NK-92 (cell line): Measurements from ENCODE around the gene HOXB6.

Source experiments
- DNase-seq: peaks from one replicate; lab custom pipeline; 2025; ENCODE audit not compliant: unreplicated experiment; lab: John Stamatoyannopoulos, UW

Gene HOXB6

GRCh38 chr17:48604770-48605329, at the start of gene HOXB6:
HOXB6 (minus strand) TSS chr17:48604986; CDS start chr17:48598150, 6,836 bp downstream.
- DNase-seq = no peak

DNA sequence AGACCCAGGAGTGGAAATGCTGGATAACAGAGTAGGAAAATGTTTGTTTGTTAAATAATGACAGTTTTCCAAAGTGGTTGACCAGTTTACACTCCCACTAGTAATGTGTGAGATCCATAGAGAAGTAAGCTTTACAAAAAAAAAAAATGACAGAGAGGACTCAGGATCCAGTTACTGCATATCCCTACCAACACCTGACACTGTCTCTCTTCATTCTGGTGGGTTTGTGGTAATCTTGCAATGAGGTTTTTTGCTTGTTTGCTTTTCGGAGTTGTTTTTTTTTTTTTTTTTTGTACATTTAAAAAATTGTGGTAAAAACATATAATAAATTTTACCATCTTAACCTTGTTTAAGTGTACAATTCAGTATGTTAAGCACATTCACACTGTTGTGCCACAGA, 45.0 kb upstream of the HOXB6 start:
- no peak for DNase-seq

DNA sequence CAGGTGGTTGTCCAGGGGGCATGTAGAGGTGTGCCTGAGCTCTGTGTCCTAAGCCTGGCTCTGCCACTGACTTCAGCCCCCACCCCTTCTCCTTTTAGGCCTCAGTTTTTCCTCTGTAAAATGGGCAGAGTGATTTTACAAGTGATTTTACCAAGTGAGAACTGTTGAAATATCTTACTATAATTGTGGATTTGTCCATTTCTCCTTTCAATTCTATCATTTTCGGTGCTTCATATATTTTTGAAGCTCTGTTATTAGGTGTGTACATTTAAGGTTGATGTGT, 43.1 kb upstream of the HOXB6 start:
- DNase-seq = no peak

GRCh38 chr17:48647103-48647962, 42.5 kb upstream of the HOXB6 start:
- DNase-seq = no peak

DNA sequence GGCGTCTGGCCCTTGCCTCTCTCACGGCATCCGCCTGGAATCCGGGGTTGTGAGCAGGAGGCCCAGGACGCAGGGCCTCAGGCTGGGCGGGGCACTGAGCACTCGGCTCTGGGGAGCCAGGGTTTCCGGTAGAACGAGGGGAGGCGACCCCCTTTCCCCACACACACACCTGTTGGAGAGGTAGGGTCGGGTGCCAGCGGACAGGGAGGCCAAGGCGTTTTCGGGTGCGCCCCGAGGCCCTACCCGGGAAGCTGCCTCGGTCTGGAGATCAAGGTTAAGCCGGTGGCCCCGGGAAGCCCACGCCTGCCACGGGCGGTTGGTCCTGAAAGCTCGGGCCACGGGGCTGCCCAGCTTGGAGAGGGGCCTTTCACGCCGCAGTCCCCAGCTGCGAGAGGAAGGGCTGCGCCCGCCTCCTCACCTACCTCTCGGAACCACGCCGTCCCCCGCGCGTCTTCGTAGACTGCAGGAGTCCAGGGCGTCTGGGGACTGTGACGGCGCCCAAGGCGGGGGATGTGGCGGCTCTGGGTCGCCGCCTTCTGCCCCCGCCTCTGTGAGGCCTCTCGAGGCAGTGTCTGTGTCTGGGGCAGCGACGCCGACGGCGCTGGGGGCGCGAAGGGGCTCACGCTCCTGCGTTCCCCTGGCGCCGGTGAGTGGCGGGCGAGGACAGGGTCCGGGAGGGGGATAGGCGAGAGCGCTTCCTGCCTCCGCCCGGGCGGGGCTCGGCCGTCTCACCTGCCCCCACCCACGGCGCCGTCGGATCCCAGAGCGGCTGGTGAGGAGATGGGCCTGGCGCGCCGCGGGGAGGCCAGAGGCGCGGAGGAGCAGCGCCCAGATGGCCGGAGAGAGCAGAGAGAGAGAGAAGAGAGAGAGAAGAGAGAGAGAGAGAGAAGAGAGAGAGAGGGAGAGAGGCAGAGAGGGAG, 41.7 kb upstream of the HOXB6 start:
- no peak for DNase-seq

DNA sequence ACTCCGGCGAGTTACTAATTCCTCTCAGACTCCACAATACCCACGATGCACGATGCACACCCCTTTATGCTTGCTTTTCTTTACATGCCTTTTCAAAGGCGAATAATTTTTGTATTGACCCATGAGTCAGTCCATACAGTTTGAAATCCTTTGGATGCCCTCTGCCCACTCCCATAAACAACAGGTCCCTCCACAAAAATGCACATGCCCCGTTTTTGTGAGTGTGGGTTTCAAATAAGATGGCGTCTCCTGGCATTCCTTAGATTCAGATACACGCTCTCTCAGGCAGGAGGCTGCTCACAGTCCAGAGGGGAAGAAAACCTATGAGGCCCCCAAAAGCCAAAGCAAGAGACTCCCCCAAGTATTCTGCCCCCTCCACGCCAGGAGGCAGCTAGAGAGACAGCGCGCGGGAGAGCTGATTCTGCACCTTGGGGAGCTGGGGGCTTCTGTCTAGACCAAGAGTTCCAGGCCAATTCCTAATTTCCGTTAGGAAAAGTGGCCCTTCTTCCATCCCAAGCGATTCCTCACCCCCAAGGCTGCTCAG, 40.9 kb upstream of the HOXB6 start:
- DNase-seq = no peak

- DNase-seq = no peak
Observed at GRCh38 chr17:48644910-48645557, 40.2 kb upstream of the HOXB6 start.

- no peak for DNase-seq
Observed at GRCh38 chr17:48644159-48644558, 39.4 kb upstream of the HOXB6 start.

GRCh38 chr17:48643697-48644012, 38.9 kb upstream of the HOXB6 start:
- no peak for DNase-seq

- DNase-seq = no peak
Observed at GRCh38 chr17:48642843-48643696, 38.3 kb upstream of the HOXB6 start.

DNA sequence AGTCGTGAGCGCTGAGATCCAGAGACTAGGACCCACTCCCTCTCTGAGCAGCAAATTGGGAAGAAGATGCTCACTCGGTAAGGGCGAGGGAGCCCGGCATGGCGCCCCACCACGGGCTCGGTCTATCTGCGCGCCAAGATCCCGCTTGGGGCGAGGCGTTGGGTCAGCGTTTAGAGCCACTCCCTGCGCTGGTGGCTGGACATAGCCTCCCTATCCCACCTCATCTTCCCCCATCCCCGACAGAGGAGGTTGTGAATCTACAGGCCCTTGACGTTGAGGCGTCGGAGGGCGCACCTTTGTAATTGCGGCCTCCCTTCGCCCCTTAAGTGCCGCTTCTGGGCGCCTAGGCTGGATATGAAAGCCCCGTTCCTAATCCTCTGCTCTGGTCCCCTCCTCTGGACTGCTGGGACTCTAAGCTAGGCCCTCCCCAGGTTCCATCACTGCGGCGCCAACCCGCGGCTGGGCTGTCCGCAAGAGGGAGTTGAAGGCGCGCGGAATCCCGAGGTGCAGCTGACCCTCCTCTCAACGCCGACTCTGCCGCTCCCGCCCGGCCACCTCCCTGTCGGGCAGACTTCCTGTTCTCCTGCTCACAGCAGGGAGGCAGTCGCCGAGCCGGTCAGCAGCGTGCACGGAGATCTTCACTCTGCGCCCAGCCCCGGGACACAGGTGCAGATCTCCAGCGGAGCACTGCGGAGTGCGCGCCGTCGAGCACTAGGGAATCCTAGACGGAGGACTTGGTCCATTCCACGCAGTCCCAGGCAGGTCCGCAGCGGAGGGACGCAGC, 37.5 kb upstream of the HOXB6 start:
- no peak for DNase-seq

DNA sequence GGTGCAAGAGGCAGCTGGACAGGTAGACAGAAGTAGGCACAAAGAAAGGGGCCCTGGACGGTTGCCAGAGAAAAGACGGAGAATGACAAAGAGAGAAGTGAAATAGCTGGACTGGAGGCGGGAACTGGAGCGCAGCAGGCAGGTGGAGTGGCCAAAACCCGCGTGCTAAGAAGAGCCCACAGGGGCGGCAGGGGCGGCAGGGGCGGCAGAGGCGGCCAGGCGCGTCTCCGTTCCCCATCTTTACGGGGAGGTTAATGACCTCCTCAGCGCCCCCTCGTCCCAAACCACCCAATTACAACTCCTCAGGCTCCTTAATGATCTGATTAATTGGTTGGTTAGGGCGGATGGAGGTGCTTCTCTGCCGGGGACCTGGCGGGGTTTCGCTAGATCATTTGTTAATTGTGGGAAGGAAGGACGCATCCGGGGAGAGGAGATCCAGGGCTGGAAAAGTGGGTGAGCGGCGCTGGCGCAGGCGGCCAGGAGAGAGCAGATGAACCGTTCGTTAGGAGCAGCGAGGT, 36.8 kb upstream of the HOXB6 start:
- DNase-seq = no peak

GRCh38 chr17:48640858-48641180, 36.0 kb upstream of the HOXB6 start:
- no peak for DNase-seq

GRCh38 chr17:48639982-48640857, 35.4 kb upstream of the HOXB6 start:
- DNase-seq = no peak

DNA sequence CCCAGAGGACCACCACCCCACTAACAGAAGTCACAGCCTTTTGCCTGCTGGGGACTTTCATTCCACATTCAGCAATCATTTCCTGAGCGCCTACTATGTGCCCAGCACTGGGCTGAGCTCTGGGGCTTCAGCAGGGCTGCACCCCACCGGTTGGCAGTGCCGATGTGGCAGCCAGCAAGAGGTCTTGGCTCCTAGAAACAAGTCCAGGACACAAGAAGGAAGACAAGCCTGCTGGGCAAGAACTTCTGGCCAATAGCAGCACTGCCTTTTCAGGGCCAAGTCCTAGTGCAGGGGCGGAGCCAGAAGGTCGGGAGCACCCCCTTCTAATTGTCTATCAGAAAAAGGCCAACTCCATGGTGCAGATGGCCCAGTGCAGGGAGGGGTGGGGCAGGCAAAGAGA, 34.4 kb upstream of the HOXB6 start:
- DNase-seq = no peak

DNA sequence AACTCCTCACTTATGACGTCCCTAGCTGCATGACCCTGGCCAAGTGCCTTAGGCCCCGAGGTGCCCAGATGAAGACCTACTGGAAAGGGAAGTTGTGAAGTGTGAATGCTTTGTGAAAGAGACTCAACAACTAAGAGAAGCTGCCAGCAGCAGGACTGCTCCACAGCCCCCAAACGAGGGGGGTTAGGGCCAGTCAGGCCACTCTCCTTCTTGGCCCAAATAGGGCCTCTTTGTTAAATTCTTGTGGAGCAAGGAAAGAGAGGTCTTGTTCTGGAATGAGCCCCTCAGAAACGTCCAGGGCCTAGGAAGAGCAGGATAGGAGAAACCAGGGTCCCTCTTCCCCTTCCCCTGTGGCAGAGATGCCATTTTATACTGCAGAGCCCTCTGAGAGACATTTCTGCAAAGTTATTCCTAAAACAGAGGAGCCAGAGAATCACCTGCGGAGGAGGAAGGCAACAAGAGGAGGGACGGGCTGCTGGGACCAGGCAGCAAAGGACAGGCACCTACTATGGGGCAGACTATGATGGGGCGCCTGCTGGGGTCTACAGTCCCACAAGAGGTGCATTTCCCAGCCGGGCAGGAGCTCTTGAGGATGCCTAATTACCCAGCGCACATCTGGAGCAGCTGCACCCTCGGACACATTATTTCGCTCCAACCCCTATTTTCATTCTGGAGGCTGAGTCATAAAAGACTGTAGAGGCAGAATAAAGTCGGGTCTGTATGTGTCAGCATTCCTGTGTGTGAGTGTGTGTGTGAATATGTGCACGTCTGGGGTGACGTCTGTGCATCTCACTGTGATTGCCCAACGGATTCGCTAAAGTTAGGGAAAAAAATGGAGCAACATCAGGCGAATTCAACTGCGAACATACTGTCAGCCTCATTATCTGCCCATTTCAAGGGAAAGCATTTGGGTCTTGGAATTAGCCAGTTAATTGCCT, 32.8 kb upstream of the HOXB6 start:
- no peak for DNase-seq
